Fibroblast of lung (primary cell): ENCODE data around the gene SYT17.

Source experiments
- CTCF ChIP-seq, 2 donors: IDR thresholded peaks in 1 of 2; conservative IDR thresholded peaks in 1 of 2; 1 replicate in 1 of 2; 2 replicates in 1 of 2; pipeline ENCODE4 v1.5.1; 2011 to 2012; ENCODE audit warnings: low read length in 2 of 2, control low read depth in 1 of 2, inconsistent platforms in 1 of 2, low read depth in 1 of 2, mild to moderate bottlenecking in 1 of 2
- EZH2 ChIP-seq: IDR thresholded peaks from 2 replicates; pipeline ENCODE4 v1.5.1; 2012; ENCODE audit warnings: low read length, control low read depth, mild to moderate bottlenecking; ENCODE audit errors: missing control alignments

- TF ChIP-seq CTCF (conservative IDR thresholded peaks at IDR 0.05 in 1 of 2, IDR thresholded peaks at IDR 0.05 in 1 of 2; ENCODE audit: low read depth in 1 of 2, low read length in 2 of 2) (no peak), EZH2 (no peak)
Measured at GRCh38 chr16:19192865-19193264, 24.8 kb downstream of the SYT17 start.
